HepG2 (cell line): ENCODE results near the gene AVPR2. TPM values are rescaled to one million over a fixed set of nuclear protein-coding genes. Genes with fewer than 3 reads are reported as not detected.

Experiments used
- CEBPG ChIP-seq: IDR thresholded peaks from 2 replicates; pipeline ENCODE4 v1.6.1; 2016
- CREBL2 ChIP-seq: sonication (generic); formaldehyde crosslinking; IDR thresholded peaks from 2 replicates; pipeline ENCODE4 v1.8.1; 2023; ENCODE audit warnings: missing genetic modification reagents, mild to moderate bottlenecking, borderline replicate concordance
- CSRNP2 ChIP-seq: sonication (generic); formaldehyde crosslinking; conservative IDR thresholded peaks from 2 replicates; pipeline ENCODE4 v1.8.0; 2022; ENCODE audit warnings: low read depth, missing genetic modification reagents
- GPN1 ChIP-seq: sonication (generic); formaldehyde crosslinking; IDR thresholded peaks from 2 replicates; pipeline ENCODE4 v1.5.1; 2020; ENCODE audit warnings: missing genetic modification reagents, borderline replicate concordance
- HDAC6 ChIP-seq: fragments of 200-600 bp; sonication (generic); IDR thresholded peaks from 2 replicates; pipeline ENCODE4 v1.7.0; 2017; ENCODE audit warnings: mild to moderate bottlenecking, antibody characterized with exemption, low read length, low read depth
- LRRFIP1 ChIP-seq: sonication (generic); formaldehyde crosslinking; conservative IDR thresholded peaks from 2 replicates; pipeline ENCODE4 v1.4.0; 2020; ENCODE audit warnings: missing genetic modification reagents
- MIXL1 ChIP-seq: IDR thresholded peaks from 2 replicates; pipeline ENCODE4 v1.6.1; 2016
- PAX8 ChIP-seq: sonication (generic); formaldehyde crosslinking; IDR thresholded peaks from 2 replicates; pipeline ENCODE4 v1.8.0; 2022; ENCODE audit warnings: mild to moderate bottlenecking, missing genetic modification reagents, borderline replicate concordance
- PRDM15 ChIP-seq: sonication (generic); formaldehyde crosslinking; IDR thresholded peaks from 2 replicates; pipeline ENCODE4 v1.4.0; 2020; ENCODE audit warnings: missing genetic modification reagents
- RARG ChIP-seq: sonication (generic); formaldehyde crosslinking; IDR thresholded peaks from 2 replicates; pipeline ENCODE4 v1.4.0; 2020; ENCODE audit warnings: low read depth, mild to moderate bottlenecking, missing genetic modification reagents
- TRAFD1 ChIP-seq: sonication (generic); formaldehyde crosslinking; IDR thresholded peaks from 2 replicates; pipeline ENCODE4 v1.5.1; 2020; ENCODE audit warnings: missing genetic modification reagents, mild to moderate bottlenecking, borderline replicate concordance
- ZKSCAN1 ChIP-seq: fragments of 150-350 bp; IDR thresholded peaks from 2 replicates; pipeline ENCODE4 v1.6.1; 2014; ENCODE audit warnings: low read length
- ZNF704 ChIP-seq: sonication (generic); formaldehyde crosslinking; IDR thresholded peaks from 2 replicates; pipeline ENCODE4 v1.8.1; 2023; ENCODE audit warnings: mild to moderate bottlenecking, inconsistent platforms, moderate library complexity, missing genetic modification reagents, borderline replicate concordance
- ZNF710 ChIP-seq: sonication (generic); formaldehyde crosslinking; IDR thresholded peaks from 2 replicates; pipeline ENCODE4 v1.5.0; 2020; ENCODE audit warnings: mild to moderate bottlenecking, missing genetic modification reagents, borderline replicate concordance
- ZNF780A ChIP-seq: sonication (generic); formaldehyde crosslinking; IDR thresholded peaks from 2 replicates; pipeline ENCODE4 v1.8.0; 2022; ENCODE audit warnings: mild to moderate bottlenecking, missing genetic modification reagents, moderate library complexity
- polyA plus RNA-seq, 8 experiments: library from polyadenylated mRNA; depleted of rRNA in 3 of 8; stranded (reverse) in 7 of 8; unstranded in 1 of 8; fragments of >200 nt; fragmentation: Illumina TruSeq in 4 of 8; extraction: Trizol in 4 of 8; gene quantifications; 2 replicates each; pipeline versions ENCODE4 v1.2.1 to v1.2.3, GENCODE V29; 2011 to 2016; ENCODE audit warnings: low read depth in 4 of 8, missing spikeins in 1 of 8, mixed read lengths in 1 of 8; ENCODE audit not compliant: insufficient read depth in 1 of 8
- total RNA-seq, 5 experiments: library from RNA; depleted of rRNA; stranded (reverse); fragments of >200 nt; fragmentation: Illumina TruSeq; extraction: Trizol; gene quantifications; 2 replicates each; pipeline ENCODE4 v1.2.3, GENCODE V29; 2016; ENCODE audit warnings: low read depth in 1 of 5

The AVPR2 gene
- total and polyA plus RNA-seq, 2 of the 13 experiments (the other 11 are each of a cell fraction or from before 2014, with no cell fraction given): not detected

- TF ChIP-seq CSRNP2 (CRISPR knock-in tag) (no peak), ZKSCAN1 (no peak), CEBPG (CRISPR knock-in tag) (no peak), ZNF780A (CRISPR knock-in tag) (no peak), TRAFD1 (no peak), CREBL2 (no peak), RARG (CRISPR knock-in tag) (no peak), ZNF710 (CRISPR knock-in tag) (no peak), PRDM15 (no peak), HDAC6 (no peak), PAX8 (no peak), GPN1 (CRISPR knock-in tag) (no peak), LRRFIP1 (CRISPR knock-in tag) (no peak), ZNF704 (CRISPR knock-in tag) (no peak), MIXL1 (no peak)
Observed at GRCh38 chrX:153927922-153928760, 23.7 kb downstream of the AVPR2 start (continued).
